NB4 (cell line): ENCODE results near the gene ANKS4B.

Experiments used
- POLR2A ChIP-seq: IDR thresholded peaks from 2 replicates; pipeline ENCODE4 v1.6.1; 2011; ENCODE audit warnings: mild to moderate bottlenecking; ENCODE audit not compliant: insufficient read length; ENCODE audit errors: extremely low read depth
- TF ChIP-seq, protein P1 (sequence below): IDR thresholded peaks from one replicate; pipeline ENCODE4 v1.5.1; 2012; ENCODE audit warnings: low read depth, low read length

DNA sequence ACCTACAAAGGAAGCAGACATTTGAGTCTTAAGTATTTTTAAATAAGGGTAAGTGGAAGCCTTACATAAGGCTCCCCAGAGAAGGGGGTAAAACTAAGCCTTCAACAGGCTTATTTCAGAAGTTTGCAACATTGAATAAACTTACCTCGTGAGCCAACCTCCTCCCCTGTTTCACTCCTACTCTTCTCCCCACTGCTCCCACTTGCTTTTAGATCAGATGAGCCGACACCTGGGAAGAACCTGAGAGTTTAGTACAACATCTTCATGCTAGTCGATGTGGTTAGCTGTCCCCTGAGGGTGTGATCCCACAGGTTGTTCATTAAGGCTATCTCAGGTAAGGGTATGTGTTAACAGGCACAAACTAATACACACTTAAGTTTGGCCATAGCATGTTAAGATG is 35.9 kb upstream of the ANKS4B start:
- TF ChIP-seq, protein P1, sequence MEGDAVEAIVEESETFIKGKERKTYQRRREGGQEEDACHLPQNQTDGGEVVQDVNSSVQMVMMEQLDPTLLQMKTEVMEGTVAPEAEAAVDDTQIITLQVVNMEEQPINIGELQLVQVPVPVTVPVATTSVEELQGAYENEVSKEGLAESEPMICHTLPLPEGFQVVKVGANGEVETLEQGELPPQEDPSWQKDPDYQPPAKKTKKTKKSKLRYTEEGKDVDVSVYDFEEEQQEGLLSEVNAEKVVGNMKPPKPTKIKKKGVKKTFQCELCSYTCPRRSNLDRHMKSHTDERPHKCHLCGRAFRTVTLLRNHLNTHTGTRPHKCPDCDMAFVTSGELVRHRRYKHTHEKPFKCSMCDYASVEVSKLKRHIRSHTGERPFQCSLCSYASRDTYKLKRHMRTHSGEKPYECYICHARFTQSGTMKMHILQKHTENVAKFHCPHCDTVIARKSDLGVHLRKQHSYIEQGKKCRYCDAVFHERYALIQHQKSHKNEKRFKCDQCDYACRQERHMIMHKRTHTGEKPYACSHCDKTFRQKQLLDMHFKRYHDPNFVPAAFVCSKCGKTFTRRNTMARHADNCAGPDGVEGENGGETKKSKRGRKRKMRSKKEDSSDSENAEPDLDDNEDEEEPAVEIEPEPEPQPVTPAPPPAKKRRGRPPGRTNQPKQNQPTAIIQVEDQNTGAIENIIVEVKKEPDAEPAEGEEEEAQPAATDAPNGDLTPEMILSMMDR: no peak
- TF ChIP-seq POLR2A: no peak
